D721Med (cell line): ENCODE measurements around the gene HLA-F.

Experiments used
- DNase-seq: peaks from one replicate; pipeline ENCODE4 v3.0.0; 2011; ENCODE audit warnings: low spot score; ENCODE audit not compliant: insufficient read length
- FAIRE-seq: peaks from 2 replicates; lab custom pipeline; 2011; peaks lifted over from hg19 to GRCh38; lab: Jason Lieb, UNC
- CTCF ChIP-seq: IDR thresholded peaks from 2 replicates; pipeline ENCODE4 v1.5.1; 2012; ENCODE audit warnings: mild to moderate bottlenecking, control low read depth; ENCODE audit not compliant: insufficient read depth; ENCODE audit errors: missing control alignments

Gene HLA-F

GRCh38 chr6:29737707-29738630 is 14.7 kb downstream of the HLA-F start:
- TF ChIP-seq CTCF = peak; percentile 71
- no peak for FAIRE-seq
- DNase-seq = no peak

DNA sequence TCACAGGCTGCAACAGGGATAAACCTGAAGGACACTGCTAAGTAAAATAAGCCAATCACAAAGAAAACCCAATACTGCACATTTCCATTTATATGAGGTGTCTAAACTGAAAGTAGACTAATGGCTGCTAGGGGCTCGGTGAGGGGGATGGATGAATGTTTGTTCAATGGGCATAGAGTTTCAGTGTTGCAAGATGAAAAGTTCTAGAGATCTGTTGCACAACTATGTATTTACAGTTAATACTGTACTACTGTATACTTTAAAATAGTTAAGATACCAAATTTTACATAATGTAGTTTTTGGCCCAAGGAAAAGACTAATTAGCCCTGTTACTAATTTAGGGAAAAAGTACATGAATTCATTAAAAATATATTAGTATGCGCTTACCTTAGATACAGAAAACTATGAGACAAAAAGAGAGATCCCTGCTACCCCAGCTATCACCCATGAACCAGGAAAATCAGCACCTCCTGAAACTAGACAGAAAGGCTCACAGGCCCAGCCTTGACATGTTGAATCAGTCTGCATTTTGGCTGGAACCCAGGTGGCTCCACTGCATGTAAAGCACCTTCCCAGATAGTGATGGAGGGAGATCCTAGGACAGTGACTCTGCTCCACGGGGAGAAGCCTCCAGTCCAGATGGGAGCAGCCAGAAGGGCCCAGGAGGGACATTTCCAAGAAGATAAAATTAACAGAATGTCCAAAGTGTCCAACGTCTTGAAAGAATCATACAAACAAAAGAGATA is 16.1 kb downstream of the HLA-F start:
- DNase-seq (no peak), FAIRE-seq (no peak)
- TF ChIP-seq CTCF = no peak

GRCh38 chr6:29739882-29740261 is 16.6 kb downstream of the HLA-F start:
- FAIRE-seq = no peak
- no peak for TF ChIP-seq CTCF
- DNase-seq = no peak

GRCh38 chr6:29741592-29741991 is 18.4 kb downstream of the HLA-F start:
- no peak for FAIRE-seq

GRCh38 chr6:29742127-29742526 is 18.9 kb downstream of the HLA-F start:
- FAIRE-seq = no peak
- no peak for DNase-seq
- no peak for TF ChIP-seq CTCF

More at GRCh38 chr6:29741592-29741991, 18.4 kb downstream of the HLA-F start:
- TF ChIP-seq CTCF = no peak
- DNase-seq = no peak

- no peak for DNase-seq
- FAIRE-seq = no peak
- TF ChIP-seq CTCF = no peak
Measured at GRCh38 chr6:29743025-29743424, 19.8 kb downstream of the HLA-F start.
